IMR-90 (cell line): ENCODE data around the gene ST3GAL5. TPM values are rescaled to one million over a fixed set of nuclear protein-coding genes. Genes with fewer than 3 reads are reported as not detected.

Experiments used
- ATAC-seq: fragments of 200-7000 bp; cut with Tn5 transposase; 2 replicates; pipeline ENCODE4 v1.9.1; 2020; ENCODE audit warnings: low read depth, mild to moderate bottlenecking, moderate library complexity
- BruUV-seq: library from RNA; stranded (reverse); fragments of 400-500 nt; replicated peaks from 2 replicates; lab custom pipeline; 2021; lab: Mats Ljungman, UMichigan
- CTCF ChIA-PET: fragments of 300-600 bp; formaldehyde crosslinking; extraction: SDS; loops from one replicate; lab custom pipeline; 2021; ENCODE audit warnings: antibody characterized with exemption; lab: Yijun Ruan, JAX
- POLR2A ChIA-PET: fragments of 300-600 bp; sonication (Branson Sonifier 250); formaldehyde crosslinking; loops from one replicate; lab custom pipeline; 2022; ENCODE audit warnings: antibody characterized with exemption; ENCODE audit not compliant: unreplicated experiment; lab: Charles Lee
- DNase-seq: peaks from one replicate; pipeline ENCODE4 v3.0.0; 2013
- H2AFZ ChIP-seq: replicated peaks from 2 replicates; pipeline ENCODE3; 2013; ENCODE audit warnings: low read length, mild to moderate bottlenecking; ENCODE audit not compliant: poor library complexity
- H2AK5ac ChIP-seq: 2 replicates; pipeline ENCODE4 v1.6.1; 2013; ENCODE audit warnings: low read depth, low read length, inconsistent platforms
- H2AK9ac ChIP-seq: replicated peaks from 2 replicates; pipeline ENCODE3; 2013; ENCODE audit warnings: mild to moderate bottlenecking, low read depth, low read length, moderate library complexity; ENCODE audit not compliant: poor library complexity
- H2BK120ac ChIP-seq: 2 replicates; pipeline ENCODE4 v1.6.1; 2013; ENCODE audit warnings: low read depth, low read length, inconsistent platforms
- H2BK15ac ChIP-seq: 3 replicates; pipeline ENCODE4 v1.6.1; 2013; ENCODE audit warnings: low read depth, low read length, inconsistent platforms
- H2BK20ac ChIP-seq: 2 replicates; pipeline ENCODE4 v1.6.1; 2013; ENCODE audit warnings: low read depth, mild to moderate bottlenecking, inconsistent platforms, low read length, moderate library complexity
- H2BK5ac ChIP-seq: 2 replicates; pipeline ENCODE4 v1.6.1; 2013; ENCODE audit warnings: mild to moderate bottlenecking, low read depth, low read length, inconsistent platforms; ENCODE audit not compliant: poor library complexity, severe bottlenecking
- H3K14ac ChIP-seq: replicated peaks from 2 replicates; pipeline ENCODE4 v1.6.1; 2013; ENCODE audit warnings: low read depth, low read length, inconsistent platforms
- H3K18ac ChIP-seq: 2 replicates; pipeline ENCODE4 v1.6.1; 2013; ENCODE audit warnings: low read depth, low read length, control low read depth
- H3K23ac ChIP-seq: 2 replicates; pipeline ENCODE4 v1.6.1; 2013; ENCODE audit warnings: low read depth, low read length, inconsistent platforms
- H3K27ac ChIP-seq: 2 replicates; pipeline ENCODE4 v1.5.1; 2013; ENCODE audit warnings: mild to moderate bottlenecking, control low read depth, low read length; ENCODE audit not compliant: insufficient read depth
- H3K27me3 ChIP-seq: 2 replicates; pipeline ENCODE4 v1.6.1; 2013; ENCODE audit warnings: low read length; ENCODE audit not compliant: control insufficient read depth, insufficient read depth
- H3K36me3 ChIP-seq: 2 replicates; pipeline ENCODE4 v1.6.1; 2013; ENCODE audit warnings: low read length, mixed read lengths; ENCODE audit not compliant: control insufficient read depth, insufficient read depth
- H3K4ac ChIP-seq: 2 replicates; pipeline ENCODE4 v1.6.1; 2013; ENCODE audit warnings: low read depth, low read length, inconsistent platforms
- H3K4me1 ChIP-seq: 2 replicates; pipeline ENCODE4 v1.6.1; 2013; ENCODE audit warnings: low read length, mixed read lengths; ENCODE audit not compliant: control insufficient read depth, insufficient read depth
- H3K4me2 ChIP-seq: 2 replicates; pipeline ENCODE4 v1.6.1; 2013; ENCODE audit warnings: low read depth, mild to moderate bottlenecking, control low read depth, low read length, moderate library complexity
- H3K4me3 ChIP-seq: 2 replicates; pipeline ENCODE4 v1.5.1; 2013; ENCODE audit warnings: low read depth, mild to moderate bottlenecking, control low read depth, low read length, moderate library complexity; ENCODE audit not compliant: insufficient read depth
- H3K56ac ChIP-seq: 2 replicates; pipeline ENCODE4 v1.6.1; 2013; ENCODE audit warnings: low read length, inconsistent platforms; ENCODE audit not compliant: insufficient read depth; ENCODE audit errors: extremely low read depth
- H3K79me1 ChIP-seq, 2 experiments: 2 replicates each; pipeline ENCODE4 v1.6.1; 2013; ENCODE audit warnings: low read length in 2 of 2, inconsistent platforms in 1 of 2, low read depth in 1 of 2
- H3K9ac ChIP-seq: 2 replicates; pipeline ENCODE4 v1.6.1; 2013; ENCODE audit warnings: low read depth, low read length, control low read depth
- H3K9me1 ChIP-seq: 2 replicates; pipeline ENCODE4 v1.6.1; 2013; ENCODE audit warnings: low read length, inconsistent platforms; ENCODE audit not compliant: insufficient read depth
- H3K9me3 ChIP-seq: 2 replicates; pipeline ENCODE4 v1.6.1; 2013; ENCODE audit warnings: low read length; ENCODE audit not compliant: control insufficient read depth, insufficient read depth
- H4K20me1 ChIP-seq: 2 replicates; pipeline ENCODE4 v1.6.1; 2013; ENCODE audit warnings: low read length, inconsistent platforms; ENCODE audit not compliant: insufficient read depth
- H4K5ac ChIP-seq: 2 replicates; pipeline ENCODE4 v1.6.1; 2013; ENCODE audit warnings: mild to moderate bottlenecking, low read depth, low read length, control low read depth
- H4K8ac ChIP-seq, 2 experiments: 2 replicates each; pipeline ENCODE4 v1.6.1; 2013; ENCODE audit warnings: low read depth in 2 of 2, low read length in 2 of 2, control low read depth in 1 of 2, inconsistent platforms in 1 of 2
- H4K91ac ChIP-seq: 2 replicates; pipeline ENCODE4 v1.6.1; 2013; ENCODE audit warnings: low read depth, low read length, inconsistent platforms; ENCODE audit not compliant: insufficient read depth
- BHLHE40 ChIP-seq: fragments of 150-350 bp; IDR thresholded peaks from 2 replicates; pipeline ENCODE4 v1.6.1; 2016; ENCODE audit warnings: mild to moderate bottlenecking, low read depth, low read length
- CEBPB ChIP-seq: IDR thresholded peaks from 2 replicates; pipeline ENCODE4 v1.6.1; 2012; ENCODE audit warnings: low read depth, low read length, improper control_type of control experiment
- CHD1 ChIP-seq: IDR thresholded peaks from 2 replicates; pipeline ENCODE4 v1.6.1; 2012; ENCODE audit warnings: low read depth, low read length, improper control_type of control experiment
- CTCF ChIP-seq: conservative IDR thresholded peaks from 2 replicates; pipeline ENCODE4 v1.5.1; 2012; ENCODE audit warnings: mild to moderate bottlenecking, low read depth, low read length, improper control_type of control experiment
- ELK1 ChIP-seq: fragments of 150-350 bp; IDR thresholded peaks from 2 replicates; pipeline ENCODE4 v1.6.1; 2016; ENCODE audit warnings: low read depth, mild to moderate bottlenecking, low read length, moderate library complexity, borderline replicate concordance
- FOS ChIP-seq: fragments of 150-350 bp; IDR thresholded peaks from 2 replicates; pipeline ENCODE4 v1.6.1; 2016; ENCODE audit warnings: low read depth, low read length
- MAFK ChIP-seq: IDR thresholded peaks from 2 replicates; pipeline ENCODE4 v1.6.1; 2012; ENCODE audit warnings: low read depth, low read length, improper control_type of control experiment
- MAZ ChIP-seq: IDR thresholded peaks from 2 replicates; pipeline ENCODE4 v1.6.1; 2012; ENCODE audit warnings: low read depth, mild to moderate bottlenecking, low read length, improper control_type of control experiment, moderate library complexity, borderline replicate concordance
- MXI1 ChIP-seq: IDR thresholded peaks from 2 replicates; pipeline ENCODE4 v1.6.1; 2012; ENCODE audit warnings: low read depth, mild to moderate bottlenecking, low read length, moderate library complexity, borderline replicate concordance
- NFE2L2 ChIP-seq: fragments of 150-350 bp; IDR thresholded peaks from 2 replicates; pipeline ENCODE4 v1.6.1; 2016; ENCODE audit warnings: low read depth, mild to moderate bottlenecking, low read length
- POLR2A ChIP-seq: IDR thresholded peaks from 2 replicates; pipeline ENCODE4 v1.6.1; 2012; ENCODE audit warnings: mild to moderate bottlenecking, low read depth, low read length
- RAD21 ChIP-seq: IDR thresholded peaks from 2 replicates; pipeline ENCODE4 v1.6.1; 2012; ENCODE audit warnings: low read length, improper control_type of control experiment
- RCOR1 ChIP-seq: IDR thresholded peaks from 2 replicates; pipeline ENCODE4 v1.6.1; 2012; ENCODE audit warnings: mild to moderate bottlenecking, low read length, improper control_type of control experiment; ENCODE audit not compliant: insufficient replicate concordance
- RFX5 ChIP-seq: IDR thresholded peaks from 2 replicates; pipeline ENCODE4 v1.8.0; 2012; ENCODE audit warnings: low read depth, mild to moderate bottlenecking, low read length, moderate library complexity
- SMC3 ChIP-seq: fragments of 150-350 bp; IDR thresholded peaks from 2 replicates; pipeline ENCODE4 v1.6.1; 2016; ENCODE audit warnings: low read depth, mild to moderate bottlenecking, antibody characterized with exemption, low read length, moderate library complexity
- USF2 ChIP-seq: fragments of 150-350 bp; IDR thresholded peaks from 2 replicates; pipeline ENCODE4 v1.6.1; 2017; ENCODE audit warnings: mild to moderate bottlenecking, antibody characterized with exemption, low read length, low read depth
- WGBS, 2 experiments: methylation state at CpG; one replicate each; pipeline versions ENCODE4 v1.1.5 to v1.1.7; 2013; ENCODE audit warnings: missing lambda C conversion rate in 2 of 2; ENCODE audit not compliant: insufficient read length in 1 of 2; ENCODE audit errors: extremely low coverage in 2 of 2; 5-methylcytosine and 5-hydroxymethylcytosine counted together
- dilution Hi-C: fragments of 300-500 bp; cut with HindIII; formaldehyde crosslinking; loops from one replicate; pipeline ENCODE4 v1.14.3; 2018; ENCODE audit warnings: low sequenced_read_pairs; ENCODE audit not compliant: unreplicated experiment
- in situ Hi-C: fragments of 300-500 bp; cut with MboI; formaldehyde crosslinking; loops from 3 replicates; pipeline ENCODE4 v1.14.3; 2019; ENCODE audit warnings: low sequenced_read_pairs, inconsistent platforms, mixed read lengths
- intact Hi-C: fragments of 100-400 bp; cut with micrococcal nuclease; formaldehyde crosslinking; loops from 2 replicates; pipeline ENCODE4 v1.10.0; 2022
- polyA plus RNA-seq, 3 experiments: library from polyadenylated mRNA; depleted of rRNA; stranded (reverse); fragments of >200 nt; gene quantifications; 2 replicates each; pipeline ENCODE4 v1.2.3, GENCODE V29; 2012; ENCODE audit warnings: low replicate concordance in 1 of 3
- total RNA-seq: library from RNA; depleted of rRNA; stranded (reverse); fragments of >200 nt; gene quantifications from 2 replicates; pipeline ENCODE4 v1.2.3, GENCODE V29; 2012

Gene ST3GAL5
- total and polyA plus RNA-seq, 2 of the 4 experiments (the other 2 are of a cell fraction) = 16.8 to 21.0 TPM

GRCh38 chr2:85789271-85789670 is 99.5 kb downstream of the ST3GAL5 start:
- Histone ChIP-seq H2BK120ac (0 out of 2 replicates have a peak overlapping the region, but pooled peaks have one; percentile 6), H3K36me3 (peaks cover 21% of the 10 kb centered on the region), H3K9me3 (no peaks in the 10 kb centered on the region), H3K14ac (no peak overlapping the region), H3K4ac (peak overlapping the region; percentile 4; the same call in 1 of the 2 replicates), H2BK15ac (no peak overlapping the region), H4K5ac (no peak overlapping the region), H3K4me1 (peaks cover 26% of the 10 kb centered on the region), H2AK9ac (no peak overlapping the region), H3K9me1 (peaks cover 26% of the 10 kb centered on the region), H3K27ac (no peak overlapping the region), H4K91ac (no peak overlapping the region), H3K9ac (no peak overlapping the region), H2BK20ac (no peak overlapping the region), H4K20me1 (no peaks in the 10 kb centered on the region), H3K56ac (no peak overlapping the region), H3K27me3 (no peaks in the 10 kb centered on the region), H2BK5ac (no peak overlapping the region), H2AFZ (no peak overlapping the region), H4K8ac (no peak overlapping the region), H2AK5ac (no peak overlapping the region), H3K18ac (no peak overlapping the region), H3K4me3 (no peak overlapping the region), H3K4me2 (no peak overlapping the region), H3K79me1 (peaks cover 0 to 11% of the 10 kb centered on the region in 2 experiments; a peak in 3 of 4 replicates), H3K23ac (no peak overlapping the region)
- intact Hi-C loops = no loop called here
- DNase-seq (no peak), ATAC-seq (no peak)
- POLR2A ChIA-PET = no interaction called here
- dilution Hi-C loops = no loop called here
- BruUV-seq = no TSS peak
- WGBS, 2 experiments = 92% methylated on average over 2 of the region's 5 CpGs; no CpG with 5 or more reads in 1 of the 2 experiments
- no peak for TF ChIP-seq USF2
- no peak for TF ChIP-seq MXI1
- TF ChIP-seq CTCF = no peak
- TF ChIP-seq MAFK = no peak
- no peak for TF ChIP-seq NFE2L2
- TF ChIP-seq CHD1 = no peak
- TF ChIP-seq RFX5 = no peak
- TF ChIP-seq POLR2A = no peak
- TF ChIP-seq RCOR1 = no peak
- TF ChIP-seq CEBPB = no peak
- TF ChIP-seq ELK1 = no peak
- TF ChIP-seq BHLHE40 = no peak
- TF ChIP-seq MAZ = no peak
- TF ChIP-seq SMC3 = no peak
- no peak for TF ChIP-seq FOS
- no peak for TF ChIP-seq RAD21
- CTCF ChIA-PET = no interaction called here
- in situ Hi-C loops = no loop called here
